B cell (primary cell): ENCODE results near the gene DDX54. TPM values are rescaled to one million over a fixed set of nuclear protein-coding genes. Genes with fewer than 3 reads are reported as not detected.

ENCODE experiments used
- ATAC-seq: fragments of 200-7000 bp; cut with Tn5 transposase; one replicate; pipeline ENCODE4 v1.10.0; 2021; ENCODE audit warnings: low read depth, mild to moderate bottlenecking, moderate number of reproducible peaks, moderate library complexity
- CTCF ChIA-PET: fragments of 350-600 bp; sonication (Branson Sonifier 250); formaldehyde crosslinking; loops from one replicate; lab custom pipeline; 2021; ENCODE audit warnings: antibody characterized with exemption, inconsistent platforms; lab: Charles Lee
- POLR2A ChIA-PET: fragments of 350-600 bp; sonication (Branson Sonifier 250); formaldehyde crosslinking; loops from one replicate; lab custom pipeline; 2021; ENCODE audit warnings: antibody characterized with exemption; lab: Charles Lee
- DNase-seq: peaks from one replicate; pipeline ENCODE4 v3.0.0; 2013
- H2AFZ ChIP-seq: 2 replicates; pipeline ENCODE4 v1.6.1; 2012; ENCODE audit warnings: mild to moderate bottlenecking, low read depth, low read length; ENCODE audit not compliant: insufficient read depth, poor library complexity, severe bottlenecking
- H3K27ac ChIP-seq, 2 donors: 1 replicate in 1 of 2; 2 replicates in 1 of 2; pipeline ENCODE4 v1.5.1; 2012 to 2013; ENCODE audit warnings: low read length in 2 of 2, mild to moderate bottlenecking in 2 of 2, moderate library complexity in 1 of 2
- H3K27me3 ChIP-seq, 4 experiments: fragments of 200-600 bp in 1 of 4; sonication (generic) in 1 of 4; replicated peaks in 1 of 4; 1 replicate in 2 of 4; 2 replicates in 2 of 4; pipeline versions ENCODE4 v1.6.1 to v1.7.0; 2013 to 2016; ENCODE audit warnings: low read length in 3 of 4, mild to moderate bottlenecking in 2 of 4, mixed read lengths in 1 of 4, moderate library complexity in 1 of 4; ENCODE audit not compliant: insufficient read depth in 4 of 4, control insufficient read depth in 3 of 4; ENCODE audit errors: control extremely low read depth in 1 of 4
- H3K36me3 ChIP-seq, 2 experiments: replicated peaks in 1 of 2; 1 replicate in 1 of 2; 2 replicates in 1 of 2; pipeline versions ENCODE4 v1.6.1 to v1.7.1; 2013; ENCODE audit warnings: low read length in 1 of 2; ENCODE audit not compliant: insufficient read depth in 2 of 2, control insufficient read depth in 1 of 2; ENCODE audit errors: control extremely low read depth in 1 of 2, extremely low read depth in 1 of 2
- H3K4me1 ChIP-seq, 2 donors: fragments of 200-600 bp in 1 of 2; sonication (generic) in 1 of 2; 1 replicate in 1 of 2; 2 replicates in 1 of 2; pipeline versions ENCODE4 v1.5.1 to v1.6.1; 2013 to 2017; ENCODE audit warnings: low read length in 2 of 2; ENCODE audit not compliant: control insufficient read depth in 2 of 2, insufficient read depth in 2 of 2
- H3K4me2 ChIP-seq: replicated peaks from 2 replicates; pipeline ENCODE3; 2012; ENCODE audit warnings: mild to moderate bottlenecking, low read depth, low read length; ENCODE audit not compliant: poor library complexity, severe bottlenecking
- H3K4me3 ChIP-seq, 5 experiments: fragments of 200-600 bp in 1 of 5; sonication (generic) in 1 of 5; 1 replicate in 3 of 5; 2 replicates in 2 of 5; pipeline versions ENCODE4 v1.5.1 to v1.7.0; 2011 to 2016; ENCODE audit warnings: low read length in 4 of 5, mild to moderate bottlenecking in 4 of 5, low read depth in 2 of 5, control low read depth in 1 of 5, moderate library complexity in 1 of 5; ENCODE audit not compliant: insufficient read depth in 1 of 5; ENCODE audit errors: control extremely low read depth in 1 of 5, extremely low read depth in 1 of 5
- H3K79me2 ChIP-seq: fragments of 200-600 bp; sonication (generic); one replicate; pipeline ENCODE4 v1.6.0; 2016; ENCODE audit warnings: low read length; ENCODE audit not compliant: control insufficient read depth, insufficient read depth
- H3K9ac ChIP-seq: fragments of 200-600 bp; sonication (generic); 2 replicates; pipeline ENCODE4 v1.6.1; 2017; ENCODE audit warnings: mild to moderate bottlenecking, low read length, moderate library complexity
- H3K9me3 ChIP-seq, 3 donors: one replicate each; pipeline versions ENCODE4 v1.6.1 to v1.7.1; 2013; ENCODE audit warnings: low read length in 2 of 3; ENCODE audit not compliant: control insufficient read depth in 2 of 3, insufficient read depth in 1 of 3; ENCODE audit errors: control extremely low read depth in 1 of 3
- H4K20me1 ChIP-seq: 2 replicates; pipeline ENCODE4 v1.6.0; 2012; ENCODE audit warnings: mild to moderate bottlenecking, low read length; ENCODE audit not compliant: insufficient read depth, control insufficient read depth, poor library complexity, severe bottlenecking
- H3K27ac Mint-ChIP-seq: one replicate; pipeline ENCODE4 v1.8.0; 2021; ENCODE audit warnings: mixed read lengths
- H3K27me3 Mint-ChIP-seq: one replicate; pipeline ENCODE4 v1.8.0; 2021; ENCODE audit warnings: mixed read lengths
- H3K4me1 Mint-ChIP-seq: one replicate; pipeline ENCODE4 v1.8.0; 2021; ENCODE audit warnings: mixed read lengths
- H3K4me3 Mint-ChIP-seq: one replicate; pipeline ENCODE4 v1.8.0; 2021; ENCODE audit warnings: mixed read lengths
- H3K9me3 Mint-ChIP-seq: one replicate; pipeline ENCODE4 v1.8.0; 2022; ENCODE audit warnings: mixed read lengths; ENCODE audit not compliant: insufficient read depth
- EZH2 ChIP-seq: IDR thresholded peaks from 2 replicates; pipeline ENCODE4 v1.6.1; 2012; ENCODE audit warnings: borderline replicate concordance, low read depth, mild to moderate bottlenecking, moderate library complexity, low read length; ENCODE audit not compliant: insufficient read depth, poor library complexity, severe bottlenecking
- WGBS: methylation state at CpG from one replicate; pipeline ENCODE4 v1.1.5; 2013; ENCODE audit warnings: missing lambda C conversion rate; ENCODE audit not compliant: insufficient coverage; 5-methylcytosine and 5-hydroxymethylcytosine counted together
- intact Hi-C: fragments of 100-400 bp; cut with micrococcal nuclease; formaldehyde crosslinking; loops from one replicate; pipeline ENCODE4 v1.10.0; 2022
- polyA plus RNA-seq: library from polyadenylated mRNA; depleted of rRNA; stranded (reverse); fragments of >200 nt; gene quantifications from 2 replicates; pipeline ENCODE4 v1.2.3, GENCODE V29; 2012
- small RNA-seq: library from RNA; depleted of rRNA; stranded (forward); fragments of <200 nt; gene quantifications from one replicate; pipeline ENCODE3, GENCODE V24; 2012; ENCODE audit warnings: low replicate concordance, low read depth; ENCODE audit not compliant: insufficient read length
- total RNA-seq, 2 donors: library from RNA; stranded (reverse); fragments of 120-200 nt in 1 of 2; gene quantifications; 1 replicate in 1 of 2; 2 replicates in 1 of 2; pipeline versions ENCODE4 v1.2.3 to v1.2.4, GENCODE V29; 2013 to 2022
- TF ChIP-seq, protein P1 (sequence below): fragments of 200-600 bp; IDR thresholded peaks from one replicate; pipeline ENCODE4 v1.8.0; 2022; ENCODE audit warnings: antibody characterized with exemption, mild to moderate bottlenecking

DDX54 gene
- total and polyA plus RNA-seq, 2 donors (not counting 1 experiment from before 2014, with no cell fraction given): 55.4 to 101 TPM

DNA sequence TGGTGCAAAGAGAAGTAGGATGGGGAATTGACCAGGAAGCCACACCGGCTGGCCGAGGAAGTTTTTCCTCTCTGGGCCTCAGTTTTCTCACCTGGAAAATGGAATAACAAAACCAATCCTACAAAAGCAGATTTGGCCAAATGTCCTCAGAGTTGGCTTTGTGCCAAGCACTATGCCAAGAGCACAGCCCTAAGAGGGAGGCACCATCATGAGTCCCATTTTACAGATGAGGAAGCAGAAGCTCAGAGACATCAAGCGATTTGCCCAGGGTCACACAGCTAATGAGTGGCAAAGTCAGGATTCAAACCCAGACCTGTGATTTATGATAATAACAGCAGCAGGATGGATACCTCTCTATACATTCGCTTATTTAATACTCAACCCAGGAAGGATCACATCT lies 77.0 kb downstream of the DDX54 start:
- Histone ChIP-seq H3K27ac (no peak overlapping the region), H3K36me3 (no peaks in the 10 kb centered on the region), H3K27me3 (peaks cover 0 to 3% (median 0%) of the 10 kb centered on the region in 4 experiments), H2AFZ (no peak overlapping the region), H3K4me3 (no peak overlapping the region), H3K4me1 (peaks cover 8 to 10% of the 10 kb centered on the region in 2 donors), H3K9me3 (peaks cover 0 to 4% (median 0%) of the 10 kb centered on the region in 3 donors), H4K20me1 (no peaks in the 10 kb centered on the region), H3K79me2 (no peaks in the 10 kb centered on the region), H3K4me2 (no peak overlapping the region), H3K9ac (no peak overlapping the region)
- intact Hi-C loops: no loop called here
- Mint-ChIP-seq H3K4me1 (peaks cover 13% of the 10 kb centered on the region), H3K4me3 (no peak overlapping the region), H3K27ac (no peak overlapping the region), H3K27me3 (peaks cover 3% of the 10 kb centered on the region), H3K9me3 (no peaks in the 10 kb centered on the region)
- no peak for ATAC-seq
- TF ChIP-seq EZH2: no peak
- TF ChIP-seq, protein P1, sequence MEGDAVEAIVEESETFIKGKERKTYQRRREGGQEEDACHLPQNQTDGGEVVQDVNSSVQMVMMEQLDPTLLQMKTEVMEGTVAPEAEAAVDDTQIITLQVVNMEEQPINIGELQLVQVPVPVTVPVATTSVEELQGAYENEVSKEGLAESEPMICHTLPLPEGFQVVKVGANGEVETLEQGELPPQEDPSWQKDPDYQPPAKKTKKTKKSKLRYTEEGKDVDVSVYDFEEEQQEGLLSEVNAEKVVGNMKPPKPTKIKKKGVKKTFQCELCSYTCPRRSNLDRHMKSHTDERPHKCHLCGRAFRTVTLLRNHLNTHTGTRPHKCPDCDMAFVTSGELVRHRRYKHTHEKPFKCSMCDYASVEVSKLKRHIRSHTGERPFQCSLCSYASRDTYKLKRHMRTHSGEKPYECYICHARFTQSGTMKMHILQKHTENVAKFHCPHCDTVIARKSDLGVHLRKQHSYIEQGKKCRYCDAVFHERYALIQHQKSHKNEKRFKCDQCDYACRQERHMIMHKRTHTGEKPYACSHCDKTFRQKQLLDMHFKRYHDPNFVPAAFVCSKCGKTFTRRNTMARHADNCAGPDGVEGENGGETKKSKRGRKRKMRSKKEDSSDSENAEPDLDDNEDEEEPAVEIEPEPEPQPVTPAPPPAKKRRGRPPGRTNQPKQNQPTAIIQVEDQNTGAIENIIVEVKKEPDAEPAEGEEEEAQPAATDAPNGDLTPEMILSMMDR: no peak
- WGBS: 91% methylated on average over 4 of the region's 4 CpGs
- CTCF ChIA-PET: no interaction called here
- no peak for DNase-seq
- POLR2A ChIA-PET: interaction anchor here (0.7 kb wide), 2 partner anchors 35 to 38 kb away, joined by 4 read pairs; no protein-coding TSS in a partner anchor

Small RNA genes lying within 50 kb of the gene (small RNA-seq; reads per million reads assigned to genes)
- gene MIR7106 (not detected), gene RF00019 (not detected)

Other genes starting within 250 kb of the DDX54 start
- 24.9 and 25.5 TPM in 2 replicates for gene OAS3, start 247.0 kb downstream of the DDX54 start, total RNA-seq
- gene OAS3, start 247.0 kb downstream of the DDX54 start, polyA plus RNA-seq: 8.5 and 16.5 TPM in 2 replicates
- gene OAS2, start 207.0 kb downstream of the DDX54 start, total RNA-seq: 57.4 and 59.3 TPM in 2 replicates
- gene OAS2, start 207.0 kb downstream of the DDX54 start, polyA plus RNA-seq: 20.4 and 31.6 TPM in 2 replicates
- gene DTX1, start 128.7 kb downstream of the DDX54 start, total RNA-seq: 47.0 and 47.8 TPM in 2 replicates
- gene DTX1, start 128.7 kb downstream of the DDX54 start, polyA plus RNA-seq: 49.5 and 88.6 TPM in 2 replicates
- gene RASAL1, start 49.7 kb downstream of the DDX54 start, total RNA-seq: 11.0 and 13.9 TPM in 2 replicates
- gene RASAL1, start 49.7 kb downstream of the DDX54 start, polyA plus RNA-seq: 0.10 and 0.14 TPM in 2 replicates
- 5.1 and 5.8 TPM in 2 replicates for gene CFAP73, start 35.8 kb downstream of the DDX54 start, total RNA-seq
- gene CFAP73, start 35.8 kb downstream of the DDX54 start, polyA plus RNA-seq: 0.13 TPM in 1 of 2 replicates, not detected in the other
- 16.2 and 17.9 TPM in 2 replicates for gene RITA1, start 243 bp upstream of the DDX54 start, total RNA-seq
- 6.2 and 8.1 TPM in 2 replicates for gene RITA1, start 243 bp upstream of the DDX54 start, polyA plus RNA-seq
- gene TPCN1, start 36.0 kb upstream of the DDX54 start, total RNA-seq: 258 and 267 TPM in 2 replicates
- 80.8 and 89.0 TPM in 2 replicates for gene TPCN1, start 36.0 kb upstream of the DDX54 start, polyA plus RNA-seq
- gene SLC8B1, start 149.6 kb upstream of the DDX54 start, total RNA-seq: 34.1 and 35.6 TPM in 2 replicates
- 18.7 and 21.1 TPM in 2 replicates for gene SLC8B1, start 149.6 kb upstream of the DDX54 start, polyA plus RNA-seq
- gene PLBD2, start 173.1 kb upstream of the DDX54 start, total RNA-seq: 11.6 and 14.0 TPM in 2 replicates
- 1.9 and 2.9 TPM in 2 replicates for gene PLBD2, start 173.1 kb upstream of the DDX54 start, polyA plus RNA-seq
- gene SDS, start 218.4 kb upstream of the DDX54 start, total RNA-seq: not detected in 2 replicates
- gene SDS, start 218.4 kb upstream of the DDX54 start, polyA plus RNA-seq: 0.09 TPM in 1 of 2 replicates, not detected in the other
- 0.64 and 1.1 TPM in 2 replicates for gene SDSL, start 236.9 kb upstream of the DDX54 start, total RNA-seq
- 0.15 TPM in 1 of 2 replicates, not detected in the other for gene SDSL, start 236.9 kb upstream of the DDX54 start, polyA plus RNA-seq